A204.1 (cell line): ENCODE measurements around the gene WNT3A.

Experiments
- FAIRE-seq: peaks from 2 replicates; lab custom pipeline; 2012; peaks lifted over from hg19 to GRCh38; lab: Jason Lieb, UNC

WNT3A gene

GRCh38 chr1:228085287-228085951 lies 78.6 kb downstream of the WNT3A start:
- no peak for FAIRE-seq

DNA sequence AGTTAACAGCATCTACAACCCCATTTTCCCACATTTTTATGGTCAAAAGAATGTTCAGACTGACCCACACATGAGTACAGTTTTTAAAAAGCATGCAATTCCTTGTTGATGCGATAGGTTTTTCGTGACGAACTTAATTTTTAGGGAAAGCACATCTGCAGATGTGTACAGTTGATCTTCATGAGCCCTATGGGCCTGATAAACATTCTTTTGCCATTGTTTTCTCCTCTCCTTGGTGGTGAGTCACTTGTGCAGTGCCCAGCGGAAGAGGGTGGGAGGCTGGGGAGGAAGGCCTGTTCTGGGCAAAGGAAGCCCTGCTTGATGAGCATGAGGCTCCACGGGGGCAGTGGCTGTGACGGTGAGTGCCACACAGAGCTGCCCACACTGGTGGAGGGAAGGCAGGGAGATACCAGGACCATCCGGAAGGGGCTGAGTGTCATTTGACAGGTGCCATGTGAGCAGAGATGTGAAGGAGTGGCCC lies 81.0 kb downstream of the WNT3A start:
- no peak for FAIRE-seq

- no peak for FAIRE-seq
Measured at GRCh38 chr1:228088586-228089498, 82.0 kb downstream of the WNT3A start.

GRCh38 chr1:228089519-228090380 lies 83.0 kb downstream of the WNT3A start:
- no peak for FAIRE-seq

GRCh38 chr1:228090613-228091081 lies 83.8 kb downstream of the WNT3A start:
- no peak for FAIRE-seq

GRCh38 chr1:228091084-228091483 lies 84.3 kb downstream of the WNT3A start:
- FAIRE-seq, result no peak

GRCh38 chr1:228092342-228093049 lies 85.7 kb downstream of the WNT3A start:
- FAIRE-seq, result no peak

DNA sequence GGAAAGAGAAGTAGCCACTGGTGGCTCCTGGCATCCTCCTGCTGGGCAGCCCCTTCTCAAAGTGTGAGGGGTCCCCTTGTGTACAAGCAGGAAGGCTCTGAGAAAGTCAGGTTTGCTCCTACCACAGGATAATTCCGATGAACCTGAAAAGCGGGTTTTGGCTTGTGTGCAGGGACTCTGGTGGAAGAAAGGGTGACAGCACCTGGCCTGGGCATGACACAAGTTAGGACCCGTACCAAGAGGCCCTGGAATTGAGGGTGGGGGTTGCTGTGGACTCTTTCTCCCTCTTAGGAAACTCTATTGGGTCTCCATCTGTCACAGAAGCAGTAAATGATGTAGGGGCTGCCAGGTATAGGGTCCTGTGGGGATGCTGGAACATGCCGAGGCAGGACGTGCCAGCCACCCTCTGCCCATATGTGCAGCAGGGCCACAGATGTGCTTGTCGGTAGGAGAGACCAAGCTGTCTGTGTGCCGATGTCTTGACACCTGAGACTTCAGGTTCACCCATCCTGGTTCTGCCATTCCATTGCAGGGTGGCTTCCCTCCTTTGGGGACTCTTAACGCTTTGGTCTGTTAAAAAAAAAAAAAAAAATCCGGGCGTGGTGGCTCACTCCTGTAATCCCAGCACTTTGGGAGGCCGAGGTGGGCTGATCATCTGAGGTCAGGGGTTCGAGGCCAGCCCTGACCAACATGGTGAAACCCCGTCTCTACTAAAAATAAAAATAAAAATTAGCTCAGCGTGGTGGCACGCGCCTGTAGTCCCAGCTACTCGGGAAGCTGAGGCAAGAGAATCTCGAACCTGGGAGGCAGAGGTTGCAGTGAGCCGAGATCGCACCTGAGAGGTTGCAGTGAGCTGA lies 86.5 kb downstream of the WNT3A start:
- FAIRE-seq, result no peak

GRCh38 chr1:228094432-228095016 lies 87.7 kb downstream of the WNT3A start:
- no peak for FAIRE-seq

GRCh38 chr1:228095161-228095560 lies 88.4 kb downstream of the WNT3A start:
- no peak for FAIRE-seq

DNA sequence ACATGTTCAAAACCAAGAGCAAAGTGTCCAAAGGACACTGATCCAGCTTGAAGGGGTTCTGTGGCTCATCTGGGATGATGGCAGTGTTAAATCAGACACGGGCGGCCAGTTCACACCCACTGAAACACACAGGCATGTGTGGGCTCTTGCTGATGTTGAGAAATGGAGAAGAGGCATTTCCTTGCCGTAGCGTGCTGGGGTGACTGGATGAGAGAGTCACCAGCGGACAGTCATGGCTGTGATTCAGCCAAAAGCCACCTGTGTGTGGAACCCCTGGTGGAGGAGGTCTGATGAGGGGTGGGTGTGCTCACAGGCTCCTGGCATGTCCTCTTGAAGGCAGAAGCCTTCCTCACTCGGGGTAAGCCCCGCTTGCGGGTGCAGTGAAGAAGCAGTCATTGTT lies 89.1 kb downstream of the WNT3A start:
- no peak for FAIRE-seq

- FAIRE-seq, result no peak
Measured at GRCh38 chr1:228096416-228097332, 89.9 kb downstream of the WNT3A start.

GRCh38 chr1:228097333-228098081 lies 90.7 kb downstream of the WNT3A start:
- no peak for FAIRE-seq

DNA sequence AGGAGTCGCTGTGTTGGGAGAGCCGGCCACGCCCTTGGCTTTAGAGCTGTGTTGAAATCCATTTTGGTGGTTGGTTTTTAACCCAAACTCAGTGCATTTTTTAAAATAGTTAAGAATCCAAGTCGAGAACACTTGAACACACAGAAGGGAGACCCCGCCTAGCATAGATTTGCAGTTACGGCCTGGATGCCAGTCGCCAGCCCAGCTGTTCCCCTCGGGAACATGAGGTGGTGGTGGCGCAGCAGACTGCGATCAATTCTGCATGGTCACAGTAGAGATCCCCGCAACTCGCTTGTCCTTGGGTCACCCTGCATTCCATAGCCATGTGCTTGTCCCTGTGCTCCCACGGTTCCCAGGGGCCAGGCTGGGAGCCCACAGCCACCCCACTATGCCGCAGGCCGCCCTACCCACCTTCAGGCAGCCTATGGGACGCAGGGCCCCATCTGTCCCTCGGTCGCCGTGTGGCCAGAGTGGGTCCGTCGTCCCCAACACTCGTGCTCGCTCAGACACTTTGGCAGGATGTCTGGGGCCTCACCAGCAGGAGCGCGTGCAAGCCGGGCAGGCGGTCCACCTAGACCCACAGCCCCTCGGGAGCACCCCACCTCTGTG lies 91.6 kb downstream of the WNT3A start:
- no peak for FAIRE-seq

- FAIRE-seq, result no peak
Measured at GRCh38 chr1:228099331-228099732, 92.5 kb downstream of the WNT3A start.

GRCh38 chr1:228100822-228101613 lies 94.2 kb downstream of the WNT3A start:
- FAIRE-seq, result no peak

DNA sequence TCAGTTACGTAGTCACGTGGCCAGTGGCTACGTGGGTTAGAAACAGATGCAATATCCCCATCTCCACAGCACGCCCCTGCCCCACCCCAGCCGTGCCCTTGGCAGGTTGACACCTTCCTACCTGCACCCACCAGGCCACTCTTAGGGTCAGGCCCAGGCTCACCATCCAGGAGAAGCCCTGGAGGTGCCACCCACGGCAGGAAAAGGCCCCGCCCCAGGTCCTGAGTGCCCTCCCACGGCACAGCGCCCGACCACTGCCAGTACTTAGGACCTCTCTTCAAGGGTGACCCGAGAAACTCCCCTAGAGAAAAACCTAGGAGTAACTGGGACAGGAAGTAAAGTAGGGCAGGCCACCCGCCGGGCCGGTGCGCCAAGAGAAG lies 94.8 kb downstream of the WNT3A start:
- FAIRE-seq, result no peak
